ENCODE data around the gene WIZ. TPM values are rescaled to one million over a fixed set of nuclear protein-coding genes. Genes with fewer than 3 reads are reported as not detected.

The WIZ gene
- total RNA-seq, 2 experiments from 2014 or later, result 19.3 to 21.0 TPM

- Mint-ChIP-seq H3K9me3 (no peaks in the 10 kb centered on the region), H3K4me3 (peak overlapping the region; percentile 86), H3K27me3 (no peaks in the 10 kb centered on the region), H3K36me3 (ENCODE audit: low read depth) (peaks cover 17% of the 10 kb centered on the region), H3K4me1 (ENCODE audit: low read depth) (peaks cover 32% of the 10 kb centered on the region), H3K27ac (peak overlapping the region; percentile 87)
- TF ChIP-seq CTCF (IDR thresholded peaks at IDR 0.05), result no peak
- DNase-seq (no peak), ATAC-seq (peak; percentile 29)
- intact Hi-C loops (cut with micrococcal nuclease), result loop anchor here (5.0 kb wide), 1 partner anchor 177 kb away; no protein-coding TSS in a partner anchor
- ChIA-PET CTCF (interaction anchor here (0.7 to 3.4 kb wide), 9 partner anchors 20 to 180 kb away, joined by 3 to 27 read pairs (median 4); partner anchors contain the start of gene AKAP8L), POLR2A (interaction anchor here (0.6 to 6.7 kb wide), 14 partner anchors 7 to 170 kb away, joined by 3 to 44 read pairs (median 4); partner anchors contain the start of gene AKAP8L)
Observed at GRCh38 chr19:15379999-15380647, 69.6 kb downstream of the WIZ start.

- POLR2A ChIA-PET, result interaction anchor here (0.5 to 6.7 kb wide), 26 partner anchors 8 to 1839 kb away, joined by 3 to 44 read pairs (median 3); partner anchors contain the start of genes AKAP8L, BRD4 and RASAL3
- Mint-ChIP-seq H3K36me3 (ENCODE audit: low read depth) (peaks cover 17% of the 10 kb centered on the region), H3K4me3 (peak within 1 kb of the TSS; percentile 86)
Observed at GRCh38 chr19:15379083-15379998, 70.4 kb downstream of the WIZ start, which contains the start of gene AKAP8. Gene AKAP8 (minus strand): TSS chr19:15379787. CDS start chr19:15379731, 56 bp downstream.

GRCh38 chr19:15378534-15379082 lies 71.1 kb downstream of the WIZ start:
- H3K9me3 Mint-ChIP-seq, result no peaks in the 10 kb centered on the region
- intact Hi-C loops (cut with micrococcal nuclease), result loop anchor here (5.0 kb wide), 1 partner anchor 179 kb away; no protein-coding TSS in a partner anchor
- H3K27me3 Mint-ChIP-seq, result no peaks in the 10 kb centered on the region
- DNase-seq (peak; percentile 70), ATAC-seq (no peak)
- peaks cover 36% of the 10 kb centered on the region for H3K4me1 Mint-ChIP-seq (ENCODE audit: low read depth)
- POLR2A ChIA-PET, result interaction anchor here (0.5 to 6.7 kb wide), 27 partner anchors 8 to 1840 kb away, joined by 3 to 44 read pairs (median 3); partner anchors contain the start of genes AKAP8L, BRD4 and RASAL3
- CTCF ChIA-PET, result interaction anchor here (1.0 to 3.4 kb wide), 8 partner anchors 18 to 201 kb away, joined by 3 to 27 read pairs (median 5); partner anchors contain the start of gene AKAP8L
- TF ChIP-seq CTCF (IDR thresholded peaks at IDR 0.05), result no peak
- peak overlapping the region; percentile 86 for H3K4me3 Mint-ChIP-seq
- peak overlapping the region; percentile 94 for H3K27ac Mint-ChIP-seq
- H3K36me3 Mint-ChIP-seq (ENCODE audit: low read depth), result peaks cover 17% of the 10 kb centered on the region

More at GRCh38 chr19:15379083-15379998, 70.4 kb downstream of the WIZ start, which contains the start of gene AKAP8:
- peak within 1 kb of the TSS; percentile 99 for H3K27ac Mint-ChIP-seq
- CTCF ChIA-PET, result interaction anchor here (0.7 to 3.4 kb wide), 10 partner anchors 19 to 202 kb away, joined by 3 to 27 read pairs (median 4); partner anchors contain the start of gene AKAP8L
- TF ChIP-seq CTCF (IDR thresholded peaks at IDR 0.05), result no peak
- H3K27me3 Mint-ChIP-seq, result no peaks in the 10 kb centered on the region
- H3K4me1 Mint-ChIP-seq (ENCODE audit: low read depth), result peaks cover 34% of the 10 kb centered on the region
- peak; percentile 90 for ATAC-seq
- peak; percentile 98 for DNase-seq
- intact Hi-C loops (cut with micrococcal nuclease), result loop anchor here (5.0 kb wide), 1 partner anchor 178 kb away; no protein-coding TSS in a partner anchor
- H3K9me3 Mint-ChIP-seq, result no peaks in the 10 kb centered on the region

- H3K27me3 Mint-ChIP-seq, result no peaks in the 10 kb centered on the region
- CTCF ChIA-PET, result no interaction called here
- peaks cover 26% of the 10 kb centered on the region for H3K4me1 Mint-ChIP-seq (ENCODE audit: low read depth)
- H3K4me3 Mint-ChIP-seq, result no peak overlapping the region
- ATAC-seq, result no peak
- no peak for DNase-seq
- H3K36me3 Mint-ChIP-seq (ENCODE audit: low read depth), result peaks cover 29% of the 10 kb centered on the region
- no peak for TF ChIP-seq CTCF (IDR thresholded peaks at IDR 0.05)
- intact Hi-C loops (cut with micrococcal nuclease), result loop anchor here (5.0 kb wide), 1 partner anchor 182 kb away; no protein-coding TSS in a partner anchor
- no peaks in the 10 kb centered on the region for H3K9me3 Mint-ChIP-seq
- no peak overlapping the region for H3K27ac Mint-ChIP-seq
- POLR2A ChIA-PET, result interaction anchor here (1.1 to 6.7 kb wide), 2 partner anchors 11 to 15 kb away, joined by 3 to 34 read pairs; no protein-coding TSS in a partner anchor
Observed at GRCh38 chr19:15374796-15375440, 74.8 kb downstream of the WIZ start.
